ENCODE results near the gene CCDC81.
"Not testable (repeated sequence)": the region's sequence is repeated elsewhere in the genome, so short reads cannot be mapped to it uniquely, and the experiment has no call there.

The CCDC81 gene

DNA sequence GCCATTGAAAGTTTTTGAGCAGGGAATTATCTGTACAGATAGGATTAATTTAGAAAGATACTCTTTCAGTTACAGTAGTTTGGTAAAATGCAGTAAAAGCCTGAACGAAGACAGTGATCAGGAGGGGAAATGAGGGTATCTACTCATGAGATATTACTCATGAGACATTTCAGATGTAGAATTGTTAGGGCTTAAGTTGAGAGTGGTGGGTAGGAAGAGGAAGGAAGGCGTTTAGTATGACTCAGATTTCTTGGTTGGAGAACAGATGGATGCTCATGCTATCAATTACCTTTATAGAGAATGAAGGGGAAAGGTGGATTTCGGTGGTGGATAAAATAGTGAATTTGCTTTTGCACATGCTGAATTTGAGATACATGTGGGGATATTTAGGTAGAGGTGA lies 15.8 kb downstream of the CCDC81 start:
- no peak for DNase-seq

DNA sequence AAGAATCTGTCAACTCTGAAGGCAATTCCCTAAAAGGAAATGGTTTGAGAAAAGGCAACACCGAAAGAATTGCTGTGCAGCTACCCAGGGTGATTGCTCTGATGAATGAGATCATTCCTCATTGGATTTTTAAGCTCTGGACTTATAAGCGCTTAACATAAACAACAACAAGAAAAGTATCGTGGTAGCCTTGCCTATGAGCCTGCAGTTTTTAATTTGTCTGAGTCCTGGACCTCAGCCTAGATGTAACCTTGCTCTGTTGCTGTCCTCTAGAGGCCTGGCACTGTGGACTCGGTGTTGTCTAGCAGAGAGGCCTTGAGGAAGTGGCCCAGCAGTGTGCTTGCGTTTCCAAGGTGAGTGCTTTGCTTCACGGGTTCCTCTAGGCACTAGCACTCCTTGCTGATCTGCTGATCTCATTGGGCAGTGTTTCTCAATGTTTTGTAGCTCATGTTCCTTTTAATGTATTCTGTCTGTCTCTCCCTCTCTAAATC lies 20.4 kb downstream of the CCDC81 start:
- no peak for DNase-seq

GRCh38 chr11:86396396-86396795 lies 21.7 kb downstream of the CCDC81 start:
- DNase-seq, result no peak

DNA sequence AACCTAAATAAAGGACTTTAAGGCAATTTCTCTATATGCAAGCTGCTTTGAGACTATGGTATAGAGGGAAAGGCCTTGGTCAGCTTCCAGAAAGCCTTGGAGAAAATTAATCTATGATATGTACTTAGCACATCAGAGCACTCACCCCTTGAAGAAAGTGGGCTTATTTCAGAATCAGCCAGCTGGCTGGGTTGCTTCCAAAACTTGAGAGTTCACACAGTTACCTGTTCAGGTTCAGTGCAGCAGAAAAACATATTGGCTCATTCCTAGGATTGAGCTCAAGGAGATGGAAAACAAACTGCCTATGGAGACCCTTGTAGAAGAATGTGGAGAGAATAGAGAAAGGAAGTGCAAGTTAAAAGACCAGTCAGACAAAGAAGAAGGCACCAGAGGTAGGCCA lies 22.7 kb downstream of the CCDC81 start:
- DNase-seq, result no peak

- DNase-seq, result no peak
Observed at GRCh38 chr11:86398106-86398505, 23.4 kb downstream of the CCDC81 start.

DNA sequence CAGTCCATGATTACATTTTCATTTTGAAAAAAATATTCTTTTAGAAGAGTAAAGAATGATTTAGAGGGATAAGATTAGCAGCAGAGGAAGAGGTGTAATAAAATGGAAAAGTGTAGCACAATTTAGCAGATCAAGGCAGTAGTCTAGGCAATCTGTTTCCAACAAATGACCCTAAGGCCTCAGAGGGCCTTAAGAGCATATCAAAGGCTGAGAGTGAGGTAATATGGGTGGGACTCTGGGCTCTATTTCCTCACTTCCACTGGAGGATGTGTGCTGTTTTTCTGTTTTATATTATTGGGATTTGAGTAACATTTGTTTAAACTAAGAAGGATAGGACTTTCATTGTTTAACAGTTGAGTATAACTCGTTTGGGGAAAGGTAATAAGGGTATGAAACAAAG lies 28.8 kb downstream of the CCDC81 start:
- DNase-seq, result no peak

DNA sequence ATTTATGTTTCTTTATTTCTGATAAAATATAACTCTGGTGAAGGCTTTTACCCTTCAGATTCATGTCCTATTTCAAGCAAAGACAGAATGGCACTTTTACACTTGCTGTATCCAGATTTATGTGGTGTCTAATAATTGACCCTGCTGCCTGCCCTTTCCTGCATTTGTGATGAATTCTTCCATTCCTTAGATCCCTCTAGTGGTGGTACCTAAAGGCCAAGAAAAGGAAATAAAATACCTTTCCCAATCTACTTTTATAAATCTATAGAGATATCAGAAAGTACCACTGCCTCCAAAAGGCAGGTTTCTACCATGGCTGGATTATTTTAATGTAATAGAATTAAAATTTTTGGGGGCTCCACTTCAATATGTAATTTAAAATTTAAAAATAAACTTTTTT lies 34.2 kb downstream of the CCDC81 start:
- no peak for DNase-seq

- no peak for DNase-seq
Observed at GRCh38 chr11:86414032-86414431, 39.3 kb downstream of the CCDC81 start.

- DNase-seq, result no peak
Observed at GRCh38 chr11:86415026-86415425, 40.3 kb downstream of the CCDC81 start.

- no peak for DNase-seq
Observed at GRCh38 chr11:86416494-86416893, 41.8 kb downstream of the CCDC81 start.

GRCh38 chr11:86416951-86417350 lies 42.3 kb downstream of the CCDC81 start:
- not testable (repeated sequence) for DNase-seq

DNA sequence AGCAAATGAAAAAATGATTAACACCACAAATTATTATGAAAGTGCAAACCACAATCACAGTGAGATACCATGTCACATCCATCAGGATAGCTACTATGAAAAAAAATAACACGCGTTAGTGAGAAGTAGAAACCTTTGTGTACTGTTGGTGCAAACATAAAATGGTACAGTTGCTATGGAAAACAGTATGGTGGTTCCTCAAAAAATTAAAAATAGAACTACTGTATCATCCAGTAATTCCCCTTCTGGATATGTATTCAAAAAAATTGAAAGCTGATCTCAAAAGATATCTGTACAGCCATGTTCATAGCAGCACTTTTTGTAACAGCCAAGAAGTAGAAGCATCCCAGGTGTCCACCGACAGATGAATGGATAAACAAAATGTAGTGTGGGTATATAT lies 43.4 kb downstream of the CCDC81 start:
- no peak for DNase-seq

GRCh38 chr11:86418513-86418912 lies 43.8 kb downstream of the CCDC81 start:
- DNase-seq, result no peak

- no peak for DNase-seq
Observed at GRCh38 chr11:86418917-86419316, 44.2 kb downstream of the CCDC81 start.

GRCh38 chr11:86421946-86422345 lies 47.3 kb downstream of the CCDC81 start:
- no peak for DNase-seq

- DNase-seq, result no peak
Observed at GRCh38 chr11:86422371-86422770, 47.7 kb downstream of the CCDC81 start.

DNA sequence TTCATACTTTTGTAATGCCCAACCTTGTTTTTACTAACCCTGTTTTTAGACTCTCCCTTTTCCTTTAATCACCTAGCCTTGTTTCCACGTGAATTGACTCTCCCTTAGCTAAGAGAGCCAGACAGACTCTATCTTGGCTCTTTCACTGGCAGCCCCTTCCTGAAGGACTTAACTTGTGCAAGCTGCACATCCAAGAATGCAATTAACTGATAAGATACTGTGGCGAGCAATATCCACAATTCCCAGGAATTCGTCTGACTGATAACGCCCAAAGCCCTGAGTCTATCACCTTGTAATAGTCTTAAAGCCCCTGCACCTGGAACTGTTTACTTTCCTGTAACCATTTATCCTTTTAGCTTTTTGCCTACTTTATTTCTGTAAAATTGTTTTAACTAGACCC lies 48.8 kb downstream of the CCDC81 start:
- not testable (repeated sequence) for DNase-seq

DNA sequence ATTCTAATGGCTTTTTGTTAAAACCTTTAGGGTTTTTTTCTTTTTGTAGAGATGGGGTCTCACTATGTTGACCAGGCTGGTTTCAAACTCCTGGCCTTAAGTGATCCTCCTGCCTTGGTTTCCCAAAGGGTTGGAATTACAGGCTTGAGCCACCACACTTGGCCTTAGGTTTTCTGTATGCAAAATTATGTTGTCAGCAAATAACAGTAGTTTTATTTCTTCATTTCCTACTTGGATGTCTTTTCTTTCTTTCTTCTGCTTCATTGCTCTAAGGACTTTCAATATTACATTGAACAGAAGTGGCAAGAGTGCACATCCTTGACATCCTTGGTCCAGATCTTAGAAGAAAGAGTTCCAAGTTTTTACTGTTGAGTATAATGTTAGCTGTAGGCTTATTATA lies 52.8 kb downstream of the CCDC81 start:
- DNase-seq, result no peak

GRCh38 chr11:86431258-86431657 lies 56.6 kb downstream of the CCDC81 start:
- DNase-seq, result no peak

- DNase-seq, result not testable (repeated sequence)
Observed at GRCh38 chr11:86433361-86434095, 58.8 kb downstream of the CCDC81 start.

GRCh38 chr11:86435711-86436110 lies 61.0 kb downstream of the CCDC81 start:
- DNase-seq, result no peak

GRCh38 chr11:86438685-86439084 lies 64.0 kb downstream of the CCDC81 start:
- no peak for DNase-seq

DNA sequence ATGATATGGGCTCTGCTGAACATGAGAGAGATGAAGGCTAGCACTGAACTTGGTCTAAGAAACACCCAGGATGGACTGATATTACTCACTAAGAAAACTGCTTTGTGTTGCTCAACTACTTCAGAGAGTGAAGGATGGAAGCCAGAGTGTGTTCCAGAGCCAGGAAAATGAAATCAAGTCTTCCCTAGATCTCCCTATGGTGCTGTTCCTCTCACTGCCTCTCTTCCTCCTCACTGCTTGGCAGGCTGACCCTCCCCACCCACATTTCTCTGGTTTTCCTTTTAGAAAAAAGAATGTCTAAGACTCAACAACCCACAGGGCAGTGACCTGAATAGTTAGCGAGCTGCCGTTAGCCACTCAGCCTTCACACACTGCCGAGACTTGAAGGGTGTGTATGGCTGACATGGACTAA lies 65.6 kb downstream of the CCDC81 start:
- DNase-seq, result no peak

GRCh38 chr11:86440843-86441242 lies 66.2 kb downstream of the CCDC81 start:
- DNase-seq, result no peak

- DNase-seq, result no peak
Observed at GRCh38 chr11:86442420-86442819, 67.7 kb downstream of the CCDC81 start.
